Gastroesophageal sphincter (tissue), 3 donors: ENCODE measurements around the gene GATA6.

Experiments
- CTCF ChIP-seq, 4 experiments: fragments of 200-600 bp in 2 of 4; fragments of 450-650 bp in 2 of 4; sonication (generic) in 1 of 4; IDR thresholded peaks; one replicate each; pipeline ENCODE4 v1.5.1; 2017 to 2019; ENCODE audit warnings: antibody characterized with exemption in 4 of 4, mild to moderate bottlenecking in 2 of 4, moderate library complexity in 2 of 4
- POLR2AphosphoS5 ChIP-seq: sonication (generic); formaldehyde crosslinking; IDR thresholded peaks from one replicate; pipeline ENCODE4 v1.6.1; 2017; ENCODE audit warnings: antibody characterized with exemption

- TF ChIP-seq CTCF (IDR thresholded peaks at IDR 0.05) (no peak), POLR2AphosphoS5 (no peak)
These were observed 37.8 kb downstream of the GATA6 start for GRCh38 chr18:22207021-22207758.
